Putamen (tissue), 1 donor: Measurements from ENCODE around the gene LTF.

Experiments used
- DNase-seq: peaks from one replicate; pipeline ENCODE4 v3.0.0-alpha.2; 2016; ENCODE audit warnings: low spot score

The LTF gene

GRCh38 chr3:46490338-46491084 lies 25.8 kb upstream of the LTF start:
- no peak for DNase-seq

- DNase-seq = no peak
Observed at GRCh38 chr3:46489875-46490274, 25.2 kb upstream of the LTF start.

DNA sequence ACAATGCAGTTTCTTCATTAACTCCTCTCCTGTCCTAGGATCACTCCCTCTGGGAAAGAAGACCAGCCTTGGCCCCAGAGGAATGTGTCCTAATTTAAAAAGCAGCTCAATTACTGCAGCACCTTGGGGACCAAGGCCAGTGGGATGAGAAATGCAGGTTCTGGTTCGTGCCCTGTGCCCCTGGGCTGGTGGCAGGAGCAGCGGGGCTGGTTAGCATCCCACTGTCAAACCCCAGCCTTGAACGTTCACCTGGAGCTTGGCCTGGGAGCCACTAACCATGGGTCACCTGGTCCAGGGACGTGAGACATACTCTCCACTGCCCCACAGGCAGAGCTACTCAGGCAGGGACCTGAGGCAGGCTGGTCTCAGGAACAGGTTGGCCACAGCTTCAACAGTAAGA lies 24.7 kb upstream of the LTF start:
- DNase-seq = no peak

GRCh38 chr3:46488735-46489361 lies 24.1 kb upstream of the LTF start:
- DNase-seq = peak; percentile 76

GRCh38 chr3:46485779-46486175 lies 21.1 kb upstream of the LTF start:
- no peak for DNase-seq

- DNase-seq = no peak
Observed at GRCh38 chr3:46484911-46485778, 20.4 kb upstream of the LTF start.

- no peak for DNase-seq
Observed at GRCh38 chr3:46484388-46484787, 19.7 kb upstream of the LTF start.

- DNase-seq = no peak
Observed at GRCh38 chr3:46483825-46484224, 19.1 kb upstream of the LTF start.

GRCh38 chr3:46482632-46483350 lies 18.1 kb upstream of the LTF start:
- no peak for DNase-seq

DNA sequence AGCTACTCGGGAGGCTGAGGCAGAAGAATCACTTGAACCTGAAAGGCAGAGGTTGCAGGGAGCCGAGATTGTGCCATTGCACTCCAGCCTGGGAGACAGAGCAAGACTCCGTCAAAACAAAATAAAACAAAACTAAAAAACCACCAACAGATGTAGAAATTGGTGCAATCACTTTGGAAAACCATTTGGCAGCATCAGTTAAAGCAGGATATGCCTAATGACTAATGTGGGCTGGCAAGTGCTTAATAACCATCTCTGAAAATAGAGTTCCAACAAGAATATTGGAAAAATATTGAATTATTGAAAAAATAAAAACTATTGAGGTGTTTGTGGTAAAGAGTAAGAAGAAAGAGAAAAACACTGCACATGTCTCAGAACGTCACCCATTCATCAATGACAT lies 16.9 kb upstream of the LTF start:
- no peak for DNase-seq

DNA sequence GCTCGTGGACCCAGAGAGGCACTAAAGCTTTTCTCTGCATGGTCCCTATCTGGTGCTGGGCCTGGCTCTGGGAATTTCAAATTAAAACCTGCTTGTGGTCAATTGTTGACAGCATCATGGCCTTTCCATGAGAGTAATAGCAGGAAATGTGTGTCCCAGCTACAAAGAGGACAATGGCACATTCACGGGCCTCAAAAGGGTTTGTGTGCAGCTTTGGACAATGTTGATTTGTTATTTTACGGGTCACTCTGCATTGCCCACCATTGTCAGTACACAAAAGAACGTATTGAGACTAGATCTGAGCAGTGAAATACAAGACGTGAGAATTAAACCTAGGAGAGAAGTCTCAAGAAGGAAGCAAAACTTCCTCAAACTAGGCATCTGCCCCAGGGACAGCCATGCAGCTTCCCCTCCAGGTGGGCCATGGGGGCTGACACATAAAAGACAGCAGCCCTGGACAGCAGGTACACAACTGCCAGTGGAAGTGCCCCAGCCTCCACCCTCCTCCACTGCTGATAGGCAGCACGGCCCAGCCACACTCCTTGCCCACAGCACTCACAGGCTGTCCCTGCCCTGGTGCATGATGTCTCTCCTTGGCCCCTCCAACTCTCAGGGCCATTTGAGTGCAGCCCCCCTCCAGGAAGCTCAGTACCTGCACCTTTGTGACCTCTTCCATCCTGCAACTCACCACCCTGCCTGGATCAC lies 15.9 kb upstream of the LTF start:
- peak; percentile 44 for DNase-seq

DNA sequence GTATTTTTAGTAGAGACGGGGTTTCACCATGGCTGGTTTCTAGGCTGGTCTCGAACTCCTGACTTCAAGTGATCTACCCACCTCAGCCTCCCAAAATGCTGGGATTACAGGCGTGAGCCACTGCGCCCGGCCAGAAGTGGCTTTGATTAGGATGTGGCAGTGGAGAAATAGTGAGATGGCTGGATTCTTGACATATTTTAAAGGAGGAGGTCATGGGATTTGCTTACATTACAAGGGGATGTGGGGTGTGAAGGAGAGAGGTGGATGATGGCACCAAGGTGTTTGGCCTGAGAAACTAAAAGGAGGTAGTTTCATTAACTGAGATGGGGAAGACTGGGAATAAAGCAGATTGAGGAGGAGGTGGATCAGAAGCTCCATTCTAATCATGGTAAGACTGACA lies 15.0 kb upstream of the LTF start:
- no peak for DNase-seq

DNA sequence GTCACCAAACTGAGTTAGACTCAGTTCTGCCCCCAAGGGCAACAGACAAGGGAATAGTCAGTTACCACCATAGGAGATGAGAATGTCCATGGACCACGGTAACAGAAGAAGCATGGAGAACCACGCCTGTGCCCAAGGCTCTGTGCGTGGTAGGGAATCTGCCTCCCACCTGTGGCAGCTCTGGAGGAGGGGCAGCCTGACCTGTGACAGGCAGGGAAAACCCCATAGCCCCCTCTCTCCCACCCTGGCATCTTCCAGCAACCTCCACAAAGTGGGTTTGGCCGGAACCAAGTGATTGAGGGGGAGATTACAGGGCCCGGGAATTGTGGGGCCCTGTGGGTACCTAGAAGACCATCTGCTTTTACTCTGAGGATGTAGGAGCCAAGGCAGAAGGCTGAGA lies 14.3 kb upstream of the LTF start:
- no peak for DNase-seq

GRCh38 chr3:46478341-46478740 lies 13.6 kb upstream of the LTF start:
- no peak for DNase-seq

DNA sequence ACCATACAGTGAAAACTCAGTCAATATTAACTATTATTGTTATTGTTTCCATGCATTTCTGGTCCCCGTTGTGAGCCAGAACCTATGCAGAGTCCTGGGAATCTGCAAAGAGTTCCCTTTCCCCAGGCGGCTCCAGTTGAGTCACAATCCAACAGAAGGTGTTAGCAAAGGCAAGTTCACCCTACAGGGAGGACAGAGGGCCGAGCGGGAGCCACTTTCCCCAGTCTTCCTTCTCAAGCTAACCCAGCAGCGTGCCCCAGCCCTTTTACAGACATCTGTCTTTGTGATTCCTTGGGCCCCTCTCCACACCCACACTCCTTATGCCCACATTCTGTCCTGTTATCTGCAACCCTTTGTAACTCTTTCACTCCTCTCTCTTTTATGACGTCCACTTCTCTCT lies 13.1 kb upstream of the LTF start:
- DNase-seq = no peak

- no peak for DNase-seq
Observed at GRCh38 chr3:46477145-46477544, 12.4 kb upstream of the LTF start.

DNA sequence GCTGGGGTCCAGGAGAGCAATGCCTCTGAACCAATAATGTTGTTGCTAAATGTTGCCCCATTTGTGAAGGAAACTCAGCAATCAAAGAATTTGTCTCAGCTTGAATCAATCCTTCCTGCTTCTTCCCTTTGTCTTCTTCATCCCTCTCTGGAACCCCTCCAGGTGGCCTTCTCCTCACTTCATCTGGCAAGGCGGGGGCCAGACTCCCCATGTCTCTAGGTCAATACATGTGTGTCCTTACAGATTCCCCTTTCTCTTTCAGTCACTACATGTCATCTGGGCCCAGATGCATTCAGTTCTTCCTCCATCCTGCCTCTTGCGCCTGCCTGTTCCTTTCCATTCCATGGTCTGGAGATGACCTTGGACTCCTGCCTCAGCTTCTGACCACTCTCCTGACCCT lies 8.0 kb upstream of the LTF start:
- no peak for DNase-seq

DNA sequence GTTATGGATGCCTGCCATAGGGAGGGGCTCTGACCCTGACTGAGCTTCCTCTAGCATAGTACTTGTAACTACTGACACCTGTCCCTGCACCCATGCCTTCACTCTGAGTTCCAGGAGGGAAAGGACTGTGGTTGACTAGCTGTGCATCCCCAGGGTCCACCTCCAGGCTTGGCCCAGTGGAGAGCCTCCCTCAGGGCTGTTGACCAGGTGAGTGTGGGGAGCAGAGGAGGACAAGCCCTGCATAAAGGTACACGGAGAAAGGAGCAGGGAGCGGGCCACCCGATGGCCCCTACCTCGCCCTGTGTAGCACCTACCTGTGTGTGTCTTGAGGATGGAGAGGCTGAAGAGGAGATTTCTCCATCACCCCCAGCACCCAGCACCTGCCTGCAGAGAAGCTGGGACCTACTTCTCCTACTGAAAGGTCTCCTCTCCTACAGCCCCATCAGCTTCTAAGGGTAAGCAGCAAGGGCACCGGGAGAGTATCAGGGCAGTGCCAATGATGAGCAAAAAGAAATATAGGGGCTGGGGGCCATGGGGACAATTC lies 6.7 kb upstream of the LTF start:
- DNase-seq = no peak

- no peak for DNase-seq
Observed at GRCh38 chr3:46470831-46471230, 6.1 kb upstream of the LTF start.

GRCh38 chr3:46469680-46470357 lies 5.1 kb upstream of the LTF start:
- DNase-seq = no peak
